Thoracic aorta (tissue), 2 donors: ENCODE results near the gene MNX1. TPM values are rescaled to one million over a fixed set of nuclear protein-coding genes. Genes with fewer than 3 reads are reported as not detected.

Experiments
- ATAC-seq: fragments of 150-250 bp; one replicate; pipeline ENCODE4 v1.8.0; 2017; ENCODE audit warnings: low read depth; ENCODE audit not compliant: insufficient number of reproducible peaks, low FRiP score
- DNase-seq: peaks from one replicate; pipeline ENCODE4 v3.0.0-alpha.2; 2020; ENCODE audit warnings: low spot score
- H3K27ac ChIP-seq, 2 donors: fragments of 200-600 bp; sonication (generic); 1 replicate in 1 of 2; 2 replicates in 1 of 2; pipeline ENCODE4 v1.5.1; 2016; ENCODE audit warnings: mild to moderate bottlenecking in 2 of 2, moderate library complexity in 2 of 2
- H3K27me3 ChIP-seq: fragments of 200-600 bp; sonication (generic); replicated peaks from 2 replicates; pipeline ENCODE4 v1.6.0; 2016; ENCODE audit warnings: mild to moderate bottlenecking; ENCODE audit not compliant: insufficient read depth
- H3K36me3 ChIP-seq: fragments of 200-600 bp; sonication (generic); one replicate; pipeline ENCODE4 v1.5.1; 2016
- H3K4me1 ChIP-seq, 2 donors: fragments of 200-600 bp; sonication (generic); 1 replicate in 1 of 2; 2 replicates in 1 of 2; pipeline versions ENCODE4 v1.5.1 to v1.6.0; 2016; ENCODE audit warnings: low read depth in 2 of 2, mild to moderate bottlenecking in 1 of 2; ENCODE audit not compliant: control insufficient read depth in 1 of 2
- H3K4me3 ChIP-seq: fragments of 200-600 bp; sonication (generic); 2 replicates; pipeline ENCODE4 v1.5.1; 2016; ENCODE audit warnings: mild to moderate bottlenecking
- H3K9me3 ChIP-seq: fragments of 200-600 bp; sonication (generic); 2 replicates; pipeline ENCODE4 v1.5.1; 2016
- total RNA-seq, 2 donors: library from RNA; depleted of rRNA; stranded (reverse); fragments of >200 nt; gene quantifications; one replicate each; pipeline versions ENCODE4 v1.1.0 to v1.2.3, GENCODE V29; 2016
- TF ChIP-seq, protein P1 (sequence below): fragments of 200-600 bp; sonication (generic); IDR thresholded peaks from one replicate; pipeline ENCODE4 v1.5.1; 2019; ENCODE audit warnings: antibody characterized with exemption

The MNX1 gene
- total RNA-seq, 2 donors from 2014 or later, result not detected

DNA sequence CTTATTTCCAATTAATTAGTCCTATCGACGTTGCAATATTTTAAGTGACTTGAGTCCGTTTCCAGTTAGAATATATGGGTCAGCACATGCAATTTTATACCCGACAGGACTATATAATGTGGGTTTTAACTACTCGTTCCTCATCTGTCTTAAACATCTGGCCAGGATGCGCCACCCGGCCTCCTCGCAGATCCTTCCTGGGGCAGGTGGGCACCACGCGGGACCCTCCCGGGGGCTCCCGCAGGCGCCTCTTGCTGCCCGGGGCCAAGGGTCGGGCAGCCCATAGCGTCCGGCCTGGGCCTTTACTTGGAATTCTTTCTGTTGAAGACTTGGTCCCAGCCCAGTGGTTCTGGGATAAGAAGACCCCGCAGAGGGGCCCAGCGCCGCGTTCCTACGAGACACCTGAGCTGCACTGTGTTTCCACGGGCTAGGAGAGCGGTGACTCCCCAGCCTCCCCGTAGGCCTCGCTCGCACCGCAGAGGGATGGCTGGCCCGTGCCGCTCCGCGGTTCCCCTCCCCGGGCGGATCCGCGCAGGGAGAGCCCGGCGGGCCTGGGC is 10.1 kb upstream of the MNX1 start:
- no peak overlapping the region for H3K27ac ChIP-seq
- peaks cover 11 to 20% of the 10 kb centered on the region in 2 donors for H3K4me1 ChIP-seq
- H3K36me3 ChIP-seq, result no peaks in the 10 kb centered on the region
- ATAC-seq, result no peak
- peaks cover 11% of the 10 kb centered on the region for H3K27me3 ChIP-seq
- peak overlapping the region; percentile 45 for H3K4me3 ChIP-seq
- DNase-seq, result no peak
- no peaks in the 10 kb centered on the region for H3K9me3 ChIP-seq
- TF ChIP-seq, protein P1, sequence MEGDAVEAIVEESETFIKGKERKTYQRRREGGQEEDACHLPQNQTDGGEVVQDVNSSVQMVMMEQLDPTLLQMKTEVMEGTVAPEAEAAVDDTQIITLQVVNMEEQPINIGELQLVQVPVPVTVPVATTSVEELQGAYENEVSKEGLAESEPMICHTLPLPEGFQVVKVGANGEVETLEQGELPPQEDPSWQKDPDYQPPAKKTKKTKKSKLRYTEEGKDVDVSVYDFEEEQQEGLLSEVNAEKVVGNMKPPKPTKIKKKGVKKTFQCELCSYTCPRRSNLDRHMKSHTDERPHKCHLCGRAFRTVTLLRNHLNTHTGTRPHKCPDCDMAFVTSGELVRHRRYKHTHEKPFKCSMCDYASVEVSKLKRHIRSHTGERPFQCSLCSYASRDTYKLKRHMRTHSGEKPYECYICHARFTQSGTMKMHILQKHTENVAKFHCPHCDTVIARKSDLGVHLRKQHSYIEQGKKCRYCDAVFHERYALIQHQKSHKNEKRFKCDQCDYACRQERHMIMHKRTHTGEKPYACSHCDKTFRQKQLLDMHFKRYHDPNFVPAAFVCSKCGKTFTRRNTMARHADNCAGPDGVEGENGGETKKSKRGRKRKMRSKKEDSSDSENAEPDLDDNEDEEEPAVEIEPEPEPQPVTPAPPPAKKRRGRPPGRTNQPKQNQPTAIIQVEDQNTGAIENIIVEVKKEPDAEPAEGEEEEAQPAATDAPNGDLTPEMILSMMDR, result no peak

DNA sequence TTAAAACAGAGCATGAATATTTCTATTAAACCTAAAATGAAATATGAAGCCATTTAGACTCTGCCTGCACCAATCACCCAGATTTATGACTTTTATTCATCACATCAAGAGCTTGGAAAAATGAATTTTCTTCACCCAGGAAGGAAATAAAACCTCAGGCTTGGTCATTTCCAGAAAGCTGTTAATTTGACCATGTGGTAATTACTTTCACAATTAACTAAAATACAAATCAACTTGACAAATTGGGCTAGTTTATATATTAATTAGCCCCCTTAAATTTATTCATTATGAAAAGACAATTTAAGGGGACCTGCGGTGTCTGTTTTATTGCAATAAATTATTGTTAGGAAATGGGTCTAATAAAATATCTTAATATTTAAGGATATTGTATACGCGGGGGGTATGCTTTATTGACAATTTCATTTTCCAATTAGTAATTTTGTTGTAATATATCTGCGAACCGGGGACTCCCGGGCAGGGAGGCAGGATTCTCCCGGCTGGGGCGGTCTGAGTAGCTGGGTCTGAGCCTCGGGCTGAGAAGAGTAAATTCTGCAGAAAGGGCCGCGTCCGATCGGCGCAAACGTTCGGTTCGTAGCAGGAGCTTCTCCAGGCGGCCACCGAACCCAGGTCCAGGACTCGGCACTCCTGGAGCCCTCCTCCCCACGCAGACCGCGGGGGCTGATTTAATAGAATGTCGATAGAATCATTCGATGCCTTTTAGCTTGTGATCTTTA is 9.4 kb upstream of the MNX1 start:
- DNase-seq, result no peak
- TF ChIP-seq, protein P1, result no peak

DNA sequence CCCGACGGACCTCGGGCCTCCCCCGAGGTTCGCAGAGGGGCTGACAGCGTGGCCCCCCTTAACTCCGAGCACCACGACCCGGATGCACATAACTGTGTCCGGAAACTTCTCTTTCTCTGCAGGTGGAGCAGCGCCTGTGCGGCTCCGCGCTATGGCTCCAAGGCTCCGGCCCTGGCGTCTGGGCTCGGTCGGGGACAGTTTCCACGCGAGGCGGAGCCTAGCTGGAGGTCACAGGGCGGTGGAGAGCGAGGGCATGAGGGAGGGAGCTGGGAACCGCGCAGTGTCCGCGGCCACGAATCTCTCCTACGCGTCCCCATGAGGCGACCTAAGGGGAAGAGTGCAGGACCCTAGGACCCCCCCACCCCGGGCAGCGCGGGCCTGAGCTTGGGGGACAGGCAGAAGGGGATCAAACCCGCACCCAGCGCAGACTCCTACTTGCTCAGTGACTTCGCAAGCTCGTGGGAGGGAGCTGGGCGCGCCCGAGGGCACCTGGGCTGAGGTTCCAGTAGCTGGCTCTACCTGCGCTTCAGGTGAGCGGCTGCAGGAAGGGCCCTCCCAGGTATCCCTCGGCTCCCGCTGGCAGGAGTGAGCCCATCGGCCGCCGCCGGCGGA is 8.6 kb upstream of the MNX1 start:
- ATAC-seq (no peak), DNase-seq (no peak)
- H3K36me3 ChIP-seq, result no peaks in the 10 kb centered on the region
- no peak overlapping the region for H3K27ac ChIP-seq
- peaks cover 11 to 20% of the 10 kb centered on the region in 2 donors for H3K4me1 ChIP-seq
- H3K27me3 ChIP-seq, result peaks cover 6% of the 10 kb centered on the region
- H3K4me3 ChIP-seq, result no peak overlapping the region
- no peaks in the 10 kb centered on the region for H3K9me3 ChIP-seq
- TF ChIP-seq, protein P1, result no peak

More for the DNA sequence above, 9.4 kb upstream of the MNX1 start:
- peaks cover 11% of the 10 kb centered on the region for H3K27me3 ChIP-seq
- H3K4me1 ChIP-seq, result peaks cover 11 to 20% of the 10 kb centered on the region in 2 donors
- no peak overlapping the region for H3K27ac ChIP-seq
- no peak for ATAC-seq
- no peaks in the 10 kb centered on the region for H3K36me3 ChIP-seq
- H3K9me3 ChIP-seq, result no peaks in the 10 kb centered on the region
- H3K4me3 ChIP-seq, result no peak overlapping the region

DNA sequence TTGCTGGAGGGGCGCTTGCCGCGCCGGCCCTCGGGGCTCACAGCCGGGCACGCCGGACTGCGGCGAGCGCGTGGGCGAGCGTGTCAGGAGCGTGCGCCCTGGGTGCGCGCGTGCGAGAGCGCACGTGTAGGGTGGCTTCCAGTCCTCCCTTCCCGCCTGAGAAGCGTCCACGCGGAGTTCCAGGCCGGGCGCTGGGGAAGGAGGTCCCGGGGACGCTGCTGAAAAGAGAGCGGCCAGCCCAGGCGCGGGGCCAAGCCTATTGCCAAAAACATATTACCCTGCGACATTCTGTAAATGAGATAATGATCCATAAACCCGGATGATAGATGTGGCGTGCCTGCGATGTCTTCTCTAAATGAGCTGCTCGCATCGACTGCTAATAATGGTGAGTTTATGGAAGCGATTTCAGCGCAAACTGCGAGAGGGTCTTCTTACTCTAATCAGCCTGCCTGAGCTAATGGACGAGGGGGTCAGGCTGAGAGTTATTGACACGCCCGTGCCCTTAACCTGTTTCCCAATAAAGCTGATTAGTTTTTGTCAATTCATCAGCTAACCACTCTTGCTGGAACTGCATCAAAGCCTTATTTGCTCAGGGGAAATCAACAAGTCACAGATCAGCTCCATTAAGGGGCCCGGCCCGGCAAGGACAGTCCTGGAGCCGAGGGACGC is 8.0 kb upstream of the MNX1 start:
- TF ChIP-seq, protein P1, result no peak
- H3K9me3 ChIP-seq, result no peaks in the 10 kb centered on the region
- no peak overlapping the region for H3K27ac ChIP-seq
- ATAC-seq (no peak), DNase-seq (no peak)
- no peak overlapping the region for H3K4me3 ChIP-seq
- H3K27me3 ChIP-seq, result peaks cover 4% of the 10 kb centered on the region
- no peaks in the 10 kb centered on the region for H3K36me3 ChIP-seq
- peaks cover 11 to 20% of the 10 kb centered on the region in 2 donors for H3K4me1 ChIP-seq
